Neural progenitor cell (in vitro differentiated cells): ENCODE measurements around the gene NDUFB2. TPM values are rescaled to one million over a fixed set of nuclear protein-coding genes. Genes with fewer than 3 reads are reported as not detected.

ENCODE experiments used
- DNase-seq: peaks from one replicate; pipeline ENCODE4 v3.0.0-alpha.2; 2016; ENCODE audit warnings: low spot score
- H2AFZ ChIP-seq: fragments of 200-600 bp; sonication (generic); replicated peaks from 2 replicates; pipeline ENCODE4 v1.6.1; 2016; ENCODE audit warnings: antibody characterized with exemption
- H3F3A ChIP-seq: fragments of 200-600 bp; sonication (generic); 2 replicates; pipeline ENCODE4 v1.6.1; 2016; ENCODE audit warnings: antibody characterized with exemption, low read depth
- H3K27ac ChIP-seq: fragments of 200-600 bp; sonication (generic); 2 replicates; pipeline ENCODE4 v1.5.1; 2016; ENCODE audit warnings: mild to moderate bottlenecking
- H3K27me3 ChIP-seq: fragments of 200-600 bp; sonication (generic); 2 replicates; pipeline ENCODE4 v1.6.1; 2016; ENCODE audit warnings: mild to moderate bottlenecking, moderate library complexity
- H3K36me3 ChIP-seq: fragments of 200-600 bp; sonication (generic); 2 replicates; pipeline ENCODE4 v1.5.1; 2016
- H3K4me1 ChIP-seq: fragments of 200-600 bp; sonication (generic); 2 replicates; pipeline ENCODE4 v1.6.1; 2016; ENCODE audit warnings: mixed run types
- H3K4me2 ChIP-seq: fragments of 200-600 bp; sonication (generic); 2 replicates; pipeline ENCODE4 v1.6.1; 2016
- H3K4me3 ChIP-seq: fragments of 200-600 bp; sonication (generic); 2 replicates; pipeline ENCODE4 v1.5.1; 2016
- H3K79me2 ChIP-seq: fragments of 200-600 bp; sonication (generic); 2 replicates; pipeline ENCODE4 v1.6.1; 2016; ENCODE audit warnings: low read depth
- H3K9ac ChIP-seq: fragments of 200-600 bp; sonication (generic); 2 replicates; pipeline ENCODE4 v1.6.1; 2016
- H3K9me3 ChIP-seq: fragments of 200-600 bp; sonication (generic); 2 replicates; pipeline ENCODE4 v1.5.1; 2016; ENCODE audit warnings: low read depth
- H4K20me1 ChIP-seq: fragments of 200-600 bp; sonication (generic); 2 replicates; pipeline ENCODE4 v1.6.1; 2016; ENCODE audit warnings: low read depth
- H3K27ac Mint-ChIP-seq: 3 replicates; pipeline ENCODE4 v1.8.0; 2021; ENCODE audit warnings: mixed read lengths
- H3K27me3 Mint-ChIP-seq: 2 replicates; pipeline ENCODE4 v1.8.0; 2022; ENCODE audit warnings: low read depth, mild to moderate bottlenecking, inconsistent platforms, moderate library complexity, mixed read lengths; ENCODE audit not compliant: insufficient read depth
- H3K36me3 Mint-ChIP-seq: 3 replicates; pipeline ENCODE4 v1.8.0; 2021; ENCODE audit warnings: mixed read lengths
- H3K4me1 Mint-ChIP-seq: 3 replicates; pipeline ENCODE4 v1.8.0; 2021; ENCODE audit warnings: mixed read lengths
- H3K4me3 Mint-ChIP-seq: 3 replicates; pipeline ENCODE4 v1.8.0; 2021; ENCODE audit warnings: mild to moderate bottlenecking, moderate library complexity, mixed read lengths
- H3K9me3 Mint-ChIP-seq: 3 replicates; pipeline ENCODE4 v1.8.0; 2020; ENCODE audit warnings: mixed read lengths
- EZH2 ChIP-seq: fragments of 200-600 bp; sonication (generic); IDR thresholded peaks from 2 replicates; pipeline ENCODE4 v1.6.1; 2017; ENCODE audit warnings: antibody characterized with exemption, mild to moderate bottlenecking, moderate library complexity
- EZH2phosphoT487 ChIP-seq: fragments of 200-600 bp; sonication (generic); IDR thresholded peaks from 2 replicates; pipeline ENCODE4 v1.6.1; 2017; ENCODE audit warnings: antibody characterized with exemption
- total RNA-seq: library from RNA; depleted of rRNA; stranded (reverse); fragments of >200 nt; gene quantifications from 2 replicates; pipeline ENCODE4 v1.2.3, GENCODE V29; 2015; ENCODE audit warnings: low replicate concordance
- TF ChIP-seq, protein P1 (sequence below): fragments of 200-600 bp; sonication (generic); IDR thresholded peaks from 2 replicates; pipeline ENCODE4 v1.5.1; 2017; ENCODE audit warnings: antibody characterized with exemption, mild to moderate bottlenecking

NDUFB2 gene
- total RNA-seq, 1 donor from 2014 or later = 241 TPM

DNA sequence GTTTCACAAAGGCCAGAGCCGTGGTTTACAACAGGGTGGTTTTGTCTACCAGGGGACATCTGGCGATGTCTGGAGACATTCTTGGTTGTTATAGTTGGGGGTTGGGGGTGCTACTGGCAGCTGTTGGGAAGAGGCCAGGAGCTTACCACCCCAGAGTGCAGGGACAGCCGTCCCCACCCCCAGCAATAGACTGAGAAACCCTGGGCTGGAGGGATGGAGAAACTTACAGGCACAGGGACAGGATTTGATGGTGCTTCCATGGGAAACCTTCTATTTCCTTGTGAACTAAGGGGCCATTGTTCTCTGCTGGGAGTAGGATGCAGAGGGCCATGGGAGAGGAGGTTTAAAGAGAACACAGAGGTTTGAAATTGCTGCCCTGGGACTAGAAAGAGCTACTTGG lies 12.9 kb upstream of the NDUFB2 start:
- no peak overlapping the region for H3K4me3 ChIP-seq
- H2AFZ ChIP-seq = peak overlapping the region; percentile 91
- peak overlapping the region; percentile 52 for H3K4me2 ChIP-seq
- H3K79me2 ChIP-seq = no peaks in the 10 kb centered on the region
- Mint-ChIP-seq H3K36me3 (no peaks in the 10 kb centered on the region), H3K4me1 (peaks cover 16% of the 10 kb centered on the region), H3K27ac (peak overlapping the region; percentile 35), H3K9me3 (no peaks in the 10 kb centered on the region), H3K4me3 (no peak overlapping the region), H3K27me3 (peaks cover 7% of the 10 kb centered on the region)
- no peaks in the 10 kb centered on the region for H3K9me3 ChIP-seq
- H3K27ac ChIP-seq = no peak overlapping the region
- no peak overlapping the region for H3K9ac ChIP-seq
- H3K27me3 ChIP-seq = no peaks in the 10 kb centered on the region
- H3K36me3 ChIP-seq = no peaks in the 10 kb centered on the region
- peaks cover 13% of the 10 kb centered on the region for H3K4me1 ChIP-seq
- H3F3A ChIP-seq = no peaks in the 10 kb centered on the region
- TF ChIP-seq EZH2 (no peak), EZH2phosphoT487 (no peak)
- TF ChIP-seq, protein P1, sequence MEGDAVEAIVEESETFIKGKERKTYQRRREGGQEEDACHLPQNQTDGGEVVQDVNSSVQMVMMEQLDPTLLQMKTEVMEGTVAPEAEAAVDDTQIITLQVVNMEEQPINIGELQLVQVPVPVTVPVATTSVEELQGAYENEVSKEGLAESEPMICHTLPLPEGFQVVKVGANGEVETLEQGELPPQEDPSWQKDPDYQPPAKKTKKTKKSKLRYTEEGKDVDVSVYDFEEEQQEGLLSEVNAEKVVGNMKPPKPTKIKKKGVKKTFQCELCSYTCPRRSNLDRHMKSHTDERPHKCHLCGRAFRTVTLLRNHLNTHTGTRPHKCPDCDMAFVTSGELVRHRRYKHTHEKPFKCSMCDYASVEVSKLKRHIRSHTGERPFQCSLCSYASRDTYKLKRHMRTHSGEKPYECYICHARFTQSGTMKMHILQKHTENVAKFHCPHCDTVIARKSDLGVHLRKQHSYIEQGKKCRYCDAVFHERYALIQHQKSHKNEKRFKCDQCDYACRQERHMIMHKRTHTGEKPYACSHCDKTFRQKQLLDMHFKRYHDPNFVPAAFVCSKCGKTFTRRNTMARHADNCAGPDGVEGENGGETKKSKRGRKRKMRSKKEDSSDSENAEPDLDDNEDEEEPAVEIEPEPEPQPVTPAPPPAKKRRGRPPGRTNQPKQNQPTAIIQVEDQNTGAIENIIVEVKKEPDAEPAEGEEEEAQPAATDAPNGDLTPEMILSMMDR = no peak
- no peaks in the 10 kb centered on the region for H4K20me1 ChIP-seq
- DNase-seq = peak; percentile 23

DNA sequence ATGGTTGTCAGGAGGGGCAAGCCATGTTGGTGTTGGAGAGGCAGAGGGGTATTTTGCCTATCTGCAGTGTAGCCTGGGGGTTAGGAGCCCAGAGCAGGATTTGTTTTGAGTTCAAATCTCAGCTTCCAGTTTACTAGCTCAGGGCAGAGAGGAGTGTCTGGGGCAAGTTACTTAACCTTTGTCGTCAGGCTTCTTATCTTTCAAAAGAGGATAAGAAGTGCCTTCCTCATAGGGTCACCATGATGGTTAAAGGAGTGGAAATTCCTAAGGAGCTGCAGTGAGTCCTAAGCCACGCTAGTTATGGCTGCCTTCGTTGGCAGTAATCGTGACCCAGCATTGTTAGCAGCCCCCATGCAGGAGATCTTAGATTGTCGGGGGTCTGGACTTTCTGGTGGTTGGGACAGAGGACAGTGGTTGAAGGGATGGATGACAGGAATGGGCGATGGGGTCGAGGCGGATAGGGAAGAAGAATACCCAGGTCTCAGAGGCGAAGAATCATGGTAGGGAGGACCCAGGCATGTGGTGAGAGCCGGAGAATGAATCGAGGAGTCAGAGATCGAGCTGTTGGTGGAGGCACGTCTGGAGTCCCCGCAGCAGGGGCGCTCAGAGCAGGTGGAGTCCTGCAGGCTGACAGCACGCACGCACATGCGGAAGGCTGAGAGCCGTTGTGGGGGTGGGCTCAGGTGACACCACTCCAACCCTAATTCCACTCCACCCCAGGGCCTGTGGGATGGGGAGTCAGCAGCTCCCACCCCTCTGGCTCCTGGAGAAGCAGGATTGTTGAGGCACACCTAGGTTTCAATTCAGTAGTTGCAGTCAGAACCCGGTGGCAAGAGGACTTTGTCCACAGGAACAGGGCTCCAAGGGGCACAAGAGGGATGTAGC lies 12.2 kb upstream of the NDUFB2 start:
- H3K4me1 ChIP-seq = peaks cover 13% of the 10 kb centered on the region
- no peaks in the 10 kb centered on the region for H3F3A ChIP-seq
- H3K4me3 ChIP-seq = no peak overlapping the region
- peak overlapping the region; percentile 91 for H2AFZ ChIP-seq
- no peak overlapping the region for H3K9ac ChIP-seq
- peak overlapping the region; percentile 52 for H3K4me2 ChIP-seq
- TF ChIP-seq, protein P1 = no peak
- TF ChIP-seq EZH2phosphoT487 = no peak
- no peak for TF ChIP-seq EZH2
- no peak for DNase-seq
- Mint-ChIP-seq H3K27ac (peak overlapping the region; percentile 57), H3K9me3 (no peaks in the 10 kb centered on the region), H3K4me3 (no peak overlapping the region), H3K36me3 (no peaks in the 10 kb centered on the region), H3K4me1 (peaks cover 16% of the 10 kb centered on the region), H3K27me3 (peaks cover 7% of the 10 kb centered on the region)
- H3K36me3 ChIP-seq = no peaks in the 10 kb centered on the region
- no peaks in the 10 kb centered on the region for H3K79me2 ChIP-seq
- H3K27ac ChIP-seq = no peak overlapping the region
- H3K27me3 ChIP-seq = no peaks in the 10 kb centered on the region
- H3K9me3 ChIP-seq = no peaks in the 10 kb centered on the region
- H4K20me1 ChIP-seq = no peaks in the 10 kb centered on the region

DNA sequence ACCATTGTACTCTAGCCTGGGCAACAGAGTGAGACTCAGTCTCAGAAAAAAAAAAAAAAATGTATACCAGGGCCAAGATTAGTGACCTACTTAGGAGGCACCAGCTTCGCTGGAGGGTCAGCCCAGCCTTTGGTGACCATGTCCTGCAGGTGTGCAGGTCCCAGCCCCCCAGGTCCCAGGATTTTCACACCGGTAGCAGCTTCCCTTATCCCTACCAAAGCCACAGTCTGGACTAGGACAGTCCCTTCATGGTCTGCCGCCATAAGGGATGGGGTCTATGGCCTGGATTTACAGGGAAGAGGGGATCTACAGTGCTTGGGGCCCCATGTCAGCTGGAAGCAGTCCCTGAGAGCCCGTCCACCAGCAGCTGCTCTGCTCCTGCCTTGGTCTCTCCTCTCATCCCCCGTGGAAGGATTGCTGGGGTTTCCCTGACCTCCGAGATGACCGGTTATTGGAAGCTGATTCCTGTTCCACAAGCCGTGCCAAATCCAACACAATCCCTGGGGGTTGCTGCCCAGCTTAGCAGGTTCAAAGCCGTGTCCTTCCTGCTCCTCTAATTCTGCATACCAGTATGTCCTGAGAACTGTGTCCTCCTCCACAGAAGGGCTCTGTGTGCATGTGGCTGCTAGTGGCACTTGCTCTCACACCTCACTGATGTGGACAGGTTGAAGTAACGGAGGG lies 11.0 kb upstream of the NDUFB2 start:
- no peaks in the 10 kb centered on the region for H4K20me1 ChIP-seq
- H3K4me3 ChIP-seq = no peak overlapping the region
- no peaks in the 10 kb centered on the region for H3F3A ChIP-seq
- H3K79me2 ChIP-seq = no peaks in the 10 kb centered on the region
- H3K4me1 ChIP-seq = peaks cover 13% of the 10 kb centered on the region
- no peak overlapping the region for H3K4me2 ChIP-seq
- no peak overlapping the region for H3K27ac Mint-ChIP-seq
- H3K36me3 ChIP-seq = no peaks in the 10 kb centered on the region
- H3K4me3 Mint-ChIP-seq = no peak overlapping the region
- H2AFZ ChIP-seq = no peak overlapping the region
- peaks cover 15% of the 10 kb centered on the region for H3K4me1 Mint-ChIP-seq
- no peak for DNase-seq
- no peaks in the 10 kb centered on the region for H3K9me3 ChIP-seq
- H3K27me3 Mint-ChIP-seq = peaks cover 7% of the 10 kb centered on the region
- H3K36me3 Mint-ChIP-seq = no peaks in the 10 kb centered on the region
- no peak overlapping the region for H3K9ac ChIP-seq
- H3K27ac ChIP-seq = no peak overlapping the region
- no peaks in the 10 kb centered on the region for H3K27me3 ChIP-seq
- TF ChIP-seq, protein P1 = no peak
- no peak for TF ChIP-seq EZH2phosphoT487
- TF ChIP-seq EZH2 = no peak
- H3K9me3 Mint-ChIP-seq = no peaks in the 10 kb centered on the region
